HG03378 (cell line): ENCODE measurements around the gene SCAI.
"Not testable (repeated sequence)": the region's sequence is repeated elsewhere in the genome, so short reads cannot be mapped to it uniquely, and the experiment has no call there.

Experiments
- ATAC-seq: cut with Tn5 transposase; IDR thresholded peaks from one replicate; pipeline ENCODE4 v1.9.1; 2021; ENCODE audit warnings: mild to moderate bottlenecking, moderate library complexity; ENCODE audit not compliant: unreplicated experiment

The SCAI gene

GRCh38 chr9:125038166-125038565, 105.2 kb downstream of the SCAI start:
- ATAC-seq: no peak

GRCh38 chr9:125028041-125028440, 115.3 kb downstream of the SCAI start:
- no peak for ATAC-seq

GRCh38 chr9:125024917-125025316, 118.4 kb downstream of the SCAI start:
- no peak for ATAC-seq

- ATAC-seq: no peak
Measured at GRCh38 chr9:125021069-125021468, 122.3 kb downstream of the SCAI start.

GRCh38 chr9:125015655-125016054, 127.7 kb downstream of the SCAI start:
- ATAC-seq: not testable (repeated sequence)

GRCh38 chr9:125012013-125012412, 131.3 kb downstream of the SCAI start:
- not testable (repeated sequence) for ATAC-seq

- ATAC-seq: no peak
Measured at GRCh38 chr9:125008599-125008998, 134.7 kb downstream of the SCAI start.

- ATAC-seq: no peak
Measured at GRCh38 chr9:125003332-125003731, 140.0 kb downstream of the SCAI start.

GRCh38 chr9:124983698-124984097, 159.6 kb downstream of the SCAI start:
- no peak for ATAC-seq

GRCh38 chr9:124980431-124980830, 162.9 kb downstream of the SCAI start:
- ATAC-seq: no peak

- no peak for ATAC-seq
Measured at GRCh38 chr9:124975131-124975530, 168.2 kb downstream of the SCAI start.

- no peak for ATAC-seq
Measured at GRCh38 chr9:124973807-124974206, 169.5 kb downstream of the SCAI start.

- ATAC-seq: no peak
Measured at GRCh38 chr9:124972241-124972770, 171.0 kb downstream of the SCAI start.

- no peak for ATAC-seq
Measured at GRCh38 chr9:124969401-124969800, 173.9 kb downstream of the SCAI start.

GRCh38 chr9:124968238-124968637, 175.1 kb downstream of the SCAI start:
- ATAC-seq: no peak

GRCh38 chr9:124965775-124966568, 177.4 kb downstream of the SCAI start:
- ATAC-seq: not testable (repeated sequence)

GRCh38 chr9:124964604-124965003, 178.7 kb downstream of the SCAI start:
- no peak for ATAC-seq

- ATAC-seq: no peak
Measured at GRCh38 chr9:124964056-124964455, 179.3 kb downstream of the SCAI start.

- no peak for ATAC-seq
Measured at GRCh38 chr9:124960409-124960752, 182.9 kb downstream of the SCAI start.

- ATAC-seq: not testable (repeated sequence)
Measured at GRCh38 chr9:124959671-124960408, 183.5 kb downstream of the SCAI start.

GRCh38 chr9:124954255-124954654, 189.1 kb downstream of the SCAI start:
- no peak for ATAC-seq
